Fibroblast of pulmonary artery (primary cell): ENCODE measurements around the gene PMFBP1.

Experiments
- DNase-seq: peaks from one replicate; pipeline ENCODE4 v3.0.0-alpha.2; 2010; ENCODE audit warnings: low read depth
- H3K4me3 ChIP-seq: replicated peaks from 2 replicates; pipeline ENCODE4 v1.5.1; 2011; ENCODE audit warnings: low read depth, mild to moderate bottlenecking, control low read depth, low read length, moderate library complexity
- CTCF ChIP-seq: IDR thresholded peaks from 2 replicates; pipeline ENCODE4 v1.5.1; 2011; ENCODE audit warnings: mild to moderate bottlenecking, control low read depth, low read length, inconsistent platforms; ENCODE audit errors: missing control alignments

PMFBP1 gene

GRCh38 chr16:72159801-72160200 lies 12.2 kb downstream of the PMFBP1 start:
- H3K4me3 ChIP-seq = no peak overlapping the region
- DNase-seq = no peak
- TF ChIP-seq CTCF = no peak

GRCh38 chr16:72159386-72159785 lies 12.6 kb downstream of the PMFBP1 start:
- H3K4me3 ChIP-seq = no peak overlapping the region
- TF ChIP-seq CTCF = no peak
- no peak for DNase-seq

GRCh38 chr16:72149676-72150464 lies 22.1 kb downstream of the PMFBP1 start:
- no peak overlapping the region for H3K4me3 ChIP-seq
- no peak for TF ChIP-seq CTCF
- no peak for DNase-seq

- DNase-seq = no peak
- H3K4me3 ChIP-seq = no peak overlapping the region
Observed at GRCh38 chr16:72142476-72142875, 29.5 kb downstream of the PMFBP1 start.

GRCh38 chr16:72139908-72140307 lies 32.0 kb downstream of the PMFBP1 start:
- no peak for TF ChIP-seq CTCF
- no peak overlapping the region for H3K4me3 ChIP-seq
- no peak for DNase-seq

More at GRCh38 chr16:72142476-72142875, 29.5 kb downstream of the PMFBP1 start:
- TF ChIP-seq CTCF = no peak

- H3K4me3 ChIP-seq = no peak overlapping the region
- no peak for TF ChIP-seq CTCF
Observed at GRCh38 chr16:72138064-72138572, 33.8 kb downstream of the PMFBP1 start.

More at GRCh38 chr16:72138064-72138572, 33.8 kb downstream of the PMFBP1 start:
- DNase-seq = no peak
